HepG2 (cell line): Measurements from ENCODE around the gene CDC14B. TPM values are rescaled to one million over a fixed set of nuclear protein-coding genes. Genes with fewer than 3 reads are reported as not detected.

ENCODE experiments used
- ATAC-seq: fragments of 200-7000 bp; cut with Tn5 transposase; 3 replicates; pipeline ENCODE4 v1.9.1; 2020; ENCODE audit warnings: mild to moderate bottlenecking, moderate library complexity
- BruUV-seq: library from RNA; stranded (reverse); fragments of 400-500 nt; replicated peaks from 2 replicates; lab custom pipeline; 2021; lab: Mats Ljungman, UMichigan
- CTCF ChIA-PET: fragments of 300-600 bp; formaldehyde crosslinking; extraction: SDS; loops from one replicate; lab custom pipeline; 2021; ENCODE audit warnings: low total read pairs, inconsistent platforms, low intra/inter-chr PET ratio; lab: Yijun Ruan, JAX
- POLR2A ChIA-PET: fragments of 350-600 bp; sonication (Branson Sonifier 250); formaldehyde crosslinking; loops from one replicate; lab custom pipeline; 2020; ENCODE audit warnings: antibody characterized with exemption, inconsistent platforms; lab: Yijun Ruan, JAX
- DNase-seq: peaks from one replicate; pipeline ENCODE4 v3.0.0-alpha.2; 2015; ENCODE audit warnings: low spot score
- FAIRE-seq: peaks from 3 replicates; lab custom pipeline; 2011; peaks lifted over from hg19 to GRCh38; lab: Jason Lieb, UNC
- H2AFZ ChIP-seq: one replicate; pipeline ENCODE4 v1.6.1; 2011; ENCODE audit warnings: low read length, inconsistent platforms
- H3K27ac ChIP-seq: fragments of 300-600 bp; 3 replicates; pipeline ENCODE4 v1.8.0; 2011; ENCODE audit warnings: mixed run types, mild to moderate bottlenecking, mixed read lengths, low read length, inconsistent platforms; ENCODE audit not compliant: insufficient read depth; ENCODE audit errors: extremely low read length
- H3K27me3 ChIP-seq, 2 experiments: fragments of 200-600 bp in 1 of 2; 2 replicates in 1 of 2; 3 replicates in 1 of 2; pipeline versions ENCODE4 v1.6.0 to v1.8.0; 2011; ENCODE audit warnings: low read length in 2 of 2, mild to moderate bottlenecking in 2 of 2, moderate library complexity in 2 of 2, inconsistent platforms in 1 of 2; ENCODE audit not compliant: insufficient read depth in 2 of 2, control insufficient read depth in 1 of 2
- H3K36me3 ChIP-seq, 2 experiments: fragments of 200-600 bp in 1 of 2; replicated peaks in 1 of 2; 2 replicates in 1 of 2; 3 replicates in 1 of 2; pipeline versions ENCODE4 v1.5.1 to v1.8.0; 2011; ENCODE audit warnings: low read length in 2 of 2, inconsistent platforms in 1 of 2; ENCODE audit not compliant: insufficient read depth in 2 of 2, control insufficient read depth in 1 of 2
- H3K4me1 ChIP-seq: 2 replicates; pipeline ENCODE4 v1.5.1; 2012; ENCODE audit warnings: low read length, inconsistent platforms; ENCODE audit not compliant: insufficient read depth
- H3K4me2 ChIP-seq: 2 replicates; pipeline ENCODE4 v1.6.0; 2011; ENCODE audit warnings: low read depth, low read length, inconsistent platforms
- H3K4me3 ChIP-seq, 3 experiments: fragments of 200-600 bp in 1 of 3; sonication (generic), shearing (Covaris generic) in 1 of 3; replicated peaks in 1 of 3; 2 replicates each; pipeline ENCODE4 v1.5.1; 2011 to 2016; ENCODE audit warnings: low read length in 3 of 3, inconsistent platforms in 2 of 3, low read depth in 2 of 3, mild to moderate bottlenecking in 2 of 3, control low read depth in 1 of 3, mixed read lengths in 1 of 3; ENCODE audit not compliant: insufficient read depth in 1 of 3
- H3K79me2 ChIP-seq: one replicate; pipeline ENCODE4 v1.6.1; 2011; ENCODE audit warnings: low read length, inconsistent platforms; ENCODE audit not compliant: insufficient read depth
- H3K9ac ChIP-seq: 2 replicates; pipeline ENCODE4 v1.6.0; 2011; ENCODE audit warnings: mild to moderate bottlenecking, low read depth, low read length, inconsistent platforms; ENCODE audit not compliant: insufficient read depth
- H3K9me3 ChIP-seq: 2 replicates; pipeline ENCODE4 v1.5.1; 2012; ENCODE audit warnings: mild to moderate bottlenecking, low read length
- H4K20me1 ChIP-seq: 2 replicates; pipeline ENCODE4 v1.6.0; 2011; ENCODE audit warnings: inconsistent platforms, mild to moderate bottlenecking, low read length, moderate library complexity; ENCODE audit not compliant: insufficient read depth
- ASH2L ChIP-seq: fragments of 300-600, 200-600 bp; sonication (generic); IDR thresholded peaks from 2 replicates; pipeline ENCODE4 v1.7.0; 2017; ENCODE audit warnings: low read depth, mild to moderate bottlenecking, moderate library complexity, mixed read lengths, low read length; ENCODE audit not compliant: insufficient read length
- ATF7 ChIP-seq, 2 experiments: fragments of 450-650 bp in 1 of 2; sonication (generic) in 1 of 2; formaldehyde crosslinking in 1 of 2; IDR thresholded peaks; 2 replicates each; pipeline versions ENCODE4 v1.4.0 to v1.6.1; 2016 to 2020; ENCODE audit warnings: antibody characterized with exemption in 1 of 2, mild to moderate bottlenecking in 1 of 2, missing genetic modification reagents in 1 of 2
- CHD2 ChIP-seq: IDR thresholded peaks from 2 replicates; pipeline ENCODE4 v1.6.1; 2011; ENCODE audit warnings: low read depth, low read length, improper control_type of control experiment
- CREB1 ChIP-seq, 2 experiments: fragments of 450-650 bp in 1 of 2; IDR thresholded peaks; 2 replicates each; pipeline ENCODE4 v1.6.1; 2016 to 2017; ENCODE audit warnings: control low read depth in 1 of 2, mild to moderate bottlenecking in 1 of 2, missing compliant biosample characterization in 1 of 2, missing genetic modification characterization in 1 of 2
- KDM5A ChIP-seq: fragments of 200-600 bp; sonication (generic); IDR thresholded peaks from 2 replicates; pipeline ENCODE4 v1.7.0; 2018; ENCODE audit warnings: antibody characterized with exemption, mild to moderate bottlenecking, low read length, borderline replicate concordance
- KDM5B ChIP-seq: sonication (generic); formaldehyde crosslinking; IDR thresholded peaks from 2 replicates; pipeline ENCODE4 v1.4.0; 2020; ENCODE audit warnings: missing genetic modification reagents, mild to moderate bottlenecking, borderline replicate concordance
- MED8 ChIP-seq: sonication (generic); formaldehyde crosslinking; IDR thresholded peaks from 2 replicates; pipeline ENCODE4 v1.8.1; 2023; ENCODE audit warnings: mild to moderate bottlenecking, missing genetic modification reagents; ENCODE audit not compliant: insufficient replicate concordance
- PITX1 ChIP-seq: sonication (generic); formaldehyde crosslinking; IDR thresholded peaks from 2 replicates; pipeline ENCODE4 v1.5.1; 2020; ENCODE audit warnings: mild to moderate bottlenecking, missing genetic modification reagents
- SATB2 ChIP-seq: sonication (generic); formaldehyde crosslinking; IDR thresholded peaks from 2 replicates; pipeline ENCODE4 v1.5.0; 2020; ENCODE audit warnings: missing genetic modification reagents
- SRY ChIP-seq: sonication (generic); formaldehyde crosslinking; IDR thresholded peaks from 2 replicates; pipeline ENCODE4 v1.8.0; 2022; ENCODE audit warnings: mild to moderate bottlenecking, missing genetic modification reagents
- ZFYVE20 ChIP-seq: sonication (generic); formaldehyde crosslinking; IDR thresholded peaks from 2 replicates; pipeline ENCODE4 v1.8.0; 2023; ENCODE audit warnings: low read depth, mild to moderate bottlenecking, moderate library complexity, missing genetic modification reagents, borderline replicate concordance
- ZNF251 ChIP-seq: sonication (generic); formaldehyde crosslinking; IDR thresholded peaks from 2 replicates; pipeline ENCODE4 v1.9.0; 2021; ENCODE audit warnings: mild to moderate bottlenecking, missing genetic modification reagents
- ZNF775 ChIP-seq: sonication (generic); formaldehyde crosslinking; IDR thresholded peaks from 2 replicates; pipeline ENCODE4 v1.4.0; 2020; ENCODE audit warnings: missing genetic modification reagents, mild to moderate bottlenecking, moderate library complexity, borderline replicate concordance
- WGBS: methylation state at CpG from one replicate; pipeline ENCODE4 v1.1.6; 2017; ENCODE audit warnings: low lambda C conversion rate; 5-methylcytosine and 5-hydroxymethylcytosine counted together
- in situ Hi-C: cut with HindIII; loops from 2 replicates; pipeline ENCODE4 v1.10.0; 2017; ENCODE audit warnings: low pct_unique_long_range_greater_than_20kb; ENCODE audit not compliant: extremely low pct_ligation_motif_present
- intact Hi-C: fragments of 100-400 bp; cut with micrococcal nuclease; formaldehyde crosslinking; loops from one replicate; pipeline ENCODE4 v1.10.0; 2022; ENCODE audit not compliant: unreplicated experiment
- polyA plus RNA-seq, 8 experiments: library from polyadenylated mRNA; depleted of rRNA in 3 of 8; stranded (reverse) in 7 of 8; unstranded in 1 of 8; fragments of >200 nt; fragmentation: Illumina TruSeq in 4 of 8; extraction: Trizol in 4 of 8; gene quantifications; 2 replicates each; pipeline versions ENCODE4 v1.2.1 to v1.2.3, GENCODE V29; 2011 to 2016; ENCODE audit warnings: low read depth in 4 of 8, missing spikeins in 1 of 8, mixed read lengths in 1 of 8; ENCODE audit not compliant: insufficient read depth in 1 of 8
- total RNA-seq, 5 experiments: library from RNA; depleted of rRNA; stranded (reverse); fragments of >200 nt; fragmentation: Illumina TruSeq; extraction: Trizol; gene quantifications; 2 replicates each; pipeline ENCODE4 v1.2.3, GENCODE V29; 2016; ENCODE audit warnings: low read depth in 1 of 5
- TF ChIP-seq, protein P1 (sequence below): sonication (generic); formaldehyde crosslinking; IDR thresholded peaks from 2 replicates; pipeline ENCODE4 v1.5.0; 2020; ENCODE audit warnings: mild to moderate bottlenecking, missing genetic modification reagents
- TF ChIP-seq, protein P2 (sequence below): IDR thresholded peaks from 2 replicates; pipeline ENCODE4 v1.6.1; 2016; ENCODE audit warnings: control low read depth

The CDC14B gene
- total and polyA plus RNA-seq, 2 of the 13 experiments (the other 11 are each of a cell fraction or from before 2014, with no cell fraction given), result 25.8 to 33.3 TPM

- CTCF ChIA-PET, result no interaction called here
- 86% methylated on average over 6 of the region's 6 CpGs for WGBS
- TSS peak; percentile 22 for BruUV-seq
Observed at GRCh38 chr9:96581786-96582185, 37.9 kb downstream of the CDC14B start.

DNA sequence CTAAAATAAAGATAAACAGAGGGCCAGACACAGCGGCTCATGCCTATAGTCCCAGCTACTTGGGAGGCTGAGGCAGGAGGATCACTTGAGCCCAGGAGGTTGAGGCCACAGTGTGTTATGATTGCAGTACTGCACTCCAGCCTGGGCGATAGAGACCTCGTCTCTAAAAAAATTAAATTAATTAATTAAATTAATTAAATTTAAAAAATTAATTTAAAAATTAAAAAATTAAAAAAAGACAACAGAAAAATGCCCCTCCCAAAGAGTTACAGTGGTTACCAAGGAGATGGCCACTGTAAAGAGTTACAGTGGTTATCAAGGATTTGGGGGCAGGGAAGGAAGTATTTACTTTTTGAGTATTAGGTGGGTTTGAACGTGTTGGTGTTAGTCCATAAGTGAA is 38.3 kb downstream of the CDC14B start:
- Histone ChIP-seq H3K27me3 (no peaks in the 10 kb centered on the region), H3K4me2 (no peak overlapping the region), H2AFZ (no peak overlapping the region), H3K36me3 (no peaks in the 10 kb centered on the region), H3K79me2 (peaks cover 71% of the 10 kb centered on the region), H3K4me3 (no peak overlapping the region), H3K9ac (no peak overlapping the region), H3K4me1 (peaks cover 23% of the 10 kb centered on the region), H4K20me1 (no peaks in the 10 kb centered on the region), H3K9me3 (no peaks in the 10 kb centered on the region), H3K27ac (no peak overlapping the region)
- in situ Hi-C loops (no loop called here), intact Hi-C loops (no loop called here)
- ATAC-seq (no peak), FAIRE-seq (no peak), DNase-seq (no peak)
- POLR2A ChIA-PET, result no interaction called here
- no peak for TF ChIP-seq PITX1
- TF ChIP-seq, protein P1, sequence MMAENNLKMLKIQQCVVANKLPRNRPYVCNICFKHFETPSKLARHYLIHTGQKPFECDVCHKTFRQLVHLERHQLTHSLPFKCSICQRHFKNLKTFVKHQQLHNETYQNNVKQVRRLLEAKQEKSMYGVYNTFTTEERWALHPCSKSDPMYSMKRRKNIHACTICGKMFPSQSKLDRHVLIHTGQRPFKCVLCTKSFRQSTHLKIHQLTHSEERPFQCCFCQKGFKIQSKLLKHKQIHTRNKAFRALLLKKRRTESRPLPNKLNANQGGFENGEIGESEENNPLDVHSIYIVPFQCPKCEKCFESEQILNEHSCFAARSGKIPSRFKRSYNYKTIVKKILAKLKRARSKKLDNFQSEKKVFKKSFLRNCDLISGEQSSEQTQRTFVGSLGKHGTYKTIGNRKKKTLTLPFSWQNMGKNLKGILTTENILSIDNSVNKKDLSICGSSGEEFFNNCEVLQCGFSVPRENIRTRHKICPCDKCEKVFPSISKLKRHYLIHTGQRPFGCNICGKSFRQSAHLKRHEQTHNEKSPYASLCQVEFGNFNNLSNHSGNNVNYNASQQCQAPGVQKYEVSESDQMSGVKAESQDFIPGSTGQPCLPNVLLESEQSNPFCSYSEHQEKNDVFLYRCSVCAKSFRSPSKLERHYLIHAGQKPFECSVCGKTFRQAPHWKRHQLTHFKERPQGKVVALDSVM (CRISPR knock-in tag), result 0 out of 2 replicates have a peak, but pooled peaks have one; percentile 18
- no TSS peak for BruUV-seq
- CTCF ChIA-PET, result no interaction called here
- WGBS, result 93% methylated on average over 4 of the region's 4 CpGs

More at GRCh38 chr9:96581786-96582185, 37.9 kb downstream of the CDC14B start:
- Histone ChIP-seq H3K4me3 (no peak overlapping the region), H3K9me3 (no peaks in the 10 kb centered on the region), H3K27me3 (no peaks in the 10 kb centered on the region), H3K79me2 (peaks cover 70% of the 10 kb centered on the region)
- POLR2A ChIA-PET, result no interaction called here
- in situ Hi-C loops, result no loop called here
- TF ChIP-seq ASH2L, result no peak
- TF ChIP-seq SRY (CRISPR knock-in tag), result no peak
- TF ChIP-seq, protein P2, sequence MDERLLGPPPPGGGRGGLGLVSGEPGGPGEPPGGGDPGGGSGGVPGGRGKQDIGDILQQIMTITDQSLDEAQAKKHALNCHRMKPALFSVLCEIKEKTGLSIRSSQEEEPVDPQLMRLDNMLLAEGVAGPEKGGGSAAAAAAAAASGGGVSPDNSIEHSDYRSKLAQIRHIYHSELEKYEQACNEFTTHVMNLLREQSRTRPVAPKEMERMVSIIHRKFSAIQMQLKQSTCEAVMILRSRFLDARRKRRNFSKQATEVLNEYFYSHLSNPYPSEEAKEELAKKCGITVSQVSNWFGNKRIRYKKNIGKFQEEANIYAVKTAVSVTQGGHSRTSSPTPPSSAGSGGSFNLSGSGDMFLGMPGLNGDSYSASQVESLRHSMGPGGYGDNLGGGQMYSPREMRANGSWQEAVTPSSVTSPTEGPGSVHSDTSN, result no peak
- no peak for TF ChIP-seq CHD2
- TF ChIP-seq ZNF775 (CRISPR knock-in tag), result no peak
- no peak for TF ChIP-seq ZNF251 (CRISPR knock-in tag)
- no peak for TF ChIP-seq KDM5A
- TF ChIP-seq SATB2 (CRISPR knock-in tag), result no peak
- no peak for TF ChIP-seq MED8 (CRISPR knock-in tag)
- no peak for TF ChIP-seq ZFYVE20 (CRISPR knock-in tag)
- TF ChIP-seq ATF7 (IDR thresholded peaks at IDR 0.05), result no peak
- no peak for TF ChIP-seq ATF7 (CRISPR knock-in tag; IDR thresholded peaks at IDR 0.05)
- TF ChIP-seq KDM5B (CRISPR knock-in tag), result no peak
- no peak for TF ChIP-seq CREB1 (IDR thresholded peaks at IDR 0.05)
- no peak for TF ChIP-seq CREB1 (CRISPR knock-in tag; IDR thresholded peaks at IDR 0.05)
- TF ChIP-seq, all 625 proteins: peak for 0
- DNase-seq (no peak), ATAC-seq (no peak), FAIRE-seq (peak; percentile 28)
- H3K4me1 ChIP-seq, result peaks cover 23% of the 10 kb centered on the region
- no peak overlapping the region for H3K4me2 ChIP-seq
- H2AFZ ChIP-seq, result no peak overlapping the region
- no peak overlapping the region for H3K9ac ChIP-seq
- no peaks in the 10 kb centered on the region for H3K36me3 ChIP-seq
- intact Hi-C loops, result no loop called here
- no peak overlapping the region for H3K27ac ChIP-seq
- H4K20me1 ChIP-seq, result no peaks in the 10 kb centered on the region
